ENCODE data around the gene INTS6L.

- TF ChIP-seq POLR2AphosphoS5 (IDR thresholded peaks at IDR 0.05; ENCODE audit: low read depth, low read length), result no peak
- no peak for TF ChIP-seq TAF1 (IDR thresholded peaks at IDR 0.05; ENCODE audit: borderline replicate concordance, insufficient read depth, low read length)
- no peak for TF ChIP-seq REST (IDR thresholded peaks at IDR 0.05; ENCODE audit: insufficient read depth in 1 of 2, low read depth in 2 of 2, low read length in 2 of 2)
- TF ChIP-seq SIN3A (IDR thresholded peaks at IDR 0.05; ENCODE audit: borderline replicate concordance, insufficient read depth, low read length), result no peak
These were observed 2.6 kb downstream of the INTS6L start for GRCh38 chrX:135522878-135523693.

Measured in PFSK-1 (cell line).